Measurements from ENCODE around the gene GRM7.

Gene GRM7

GRCh38 chr3:7241584-7242302 is 380.8 kb downstream of the GRM7 start:
- no peak for DNase-seq (ENCODE audit: low read depth in 2 of 2)

GRCh38 chr3:7242303-7242635 is 381.4 kb downstream of the GRM7 start:
- DNase-seq (ENCODE audit: low read depth in 2 of 2) = no peak

- DNase-seq (ENCODE audit: low read depth in 2 of 2) = no peak
These were observed 388.7 kb downstream of the GRM7 start for GRCh38 chr3:7249493-7250076.

- DNase-seq (ENCODE audit: low read depth in 2 of 2) = no peak
These were observed 393.3 kb downstream of the GRM7 start for GRCh38 chr3:7254251-7254650.

- DNase-seq (ENCODE audit: low read depth in 2 of 2) = no peak
These were observed 400.1 kb downstream of the GRM7 start for GRCh38 chr3:7260975-7261374.

GRCh38 chr3:7263347-7264195 is 402.7 kb downstream of the GRM7 start:
- no peak for DNase-seq (ENCODE audit: low read depth in 2 of 2)

- no peak for DNase-seq (ENCODE audit: low read depth in 2 of 2)
These were observed 403.2 kb downstream of the GRM7 start for GRCh38 chr3:7264196-7264526.

- DNase-seq (ENCODE audit: low read depth in 2 of 2) = no peak
These were observed 404.8 kb downstream of the GRM7 start for GRCh38 chr3:7265736-7266135.

- no peak for DNase-seq (ENCODE audit: low read depth in 2 of 2)
These were observed 405.6 kb downstream of the GRM7 start for GRCh38 chr3:7266551-7266950.

- no peak for DNase-seq (ENCODE audit: low read depth in 2 of 2)
These were observed 409.8 kb downstream of the GRM7 start for GRCh38 chr3:7270731-7271130.

- DNase-seq (ENCODE audit: low read depth in 2 of 2) = no peak
These were observed 410.7 kb downstream of the GRM7 start for GRCh38 chr3:7271631-7272030.

GRCh38 chr3:7272203-7272602 is 411.3 kb downstream of the GRM7 start:
- DNase-seq (ENCODE audit: low read depth in 2 of 2) = no peak

- no peak for DNase-seq (ENCODE audit: low read depth in 2 of 2)
These were observed 414.5 kb downstream of the GRM7 start for GRCh38 chr3:7275396-7275795.

GRCh38 chr3:7280318-7280717 is 419.4 kb downstream of the GRM7 start:
- no peak for DNase-seq (ENCODE audit: low read depth in 2 of 2)

- DNase-seq (ENCODE audit: low read depth in 2 of 2) = no peak
These were observed 422.1 kb downstream of the GRM7 start for GRCh38 chr3:7282988-7283387.

- DNase-seq (ENCODE audit: low read depth in 2 of 2) = no peak
These were observed 424.6 kb downstream of the GRM7 start for GRCh38 chr3:7285505-7285904.

- DNase-seq (ENCODE audit: low read depth in 2 of 2) = no peak
These were observed 427.2 kb downstream of the GRM7 start for GRCh38 chr3:7288133-7288532.

GRCh38 chr3:7289121-7289520 is 428.2 kb downstream of the GRM7 start:
- no peak for DNase-seq (ENCODE audit: low read depth in 2 of 2)

- DNase-seq (ENCODE audit: low read depth in 2 of 2) = no peak
These were observed 429.3 kb downstream of the GRM7 start for GRCh38 chr3:7290077-7290825.

- no peak for DNase-seq (ENCODE audit: low read depth in 2 of 2)
These were observed 431.4 kb downstream of the GRM7 start for GRCh38 chr3:7292362-7292761.

GRCh38 chr3:7293286-7293685 is 432.4 kb downstream of the GRM7 start:
- no peak for DNase-seq (ENCODE audit: low read depth in 2 of 2)

- no peak for DNase-seq (ENCODE audit: low read depth in 2 of 2)
These were observed 444.6 kb downstream of the GRM7 start for GRCh38 chr3:7305561-7305960.
